ENCODE data around the gene ACSL5.
"Not testable (repeated sequence)": the region's sequence is repeated elsewhere in the genome, so short reads cannot be mapped to it uniquely, and the experiment has no call there.

ACSL5 gene

GRCh38 chr10:112385201-112385600, 11.3 kb downstream of the ACSL5 start:
- TF ChIP-seq CTCF (conservative IDR thresholded peaks at IDR 0.05; ENCODE audit: low read depth, low read length), result no peak
- DNase-seq (ENCODE audit: low read depth), result no peak
- H3K4me3 ChIP-seq (ENCODE audit: low read length), result no peak overlapping the region

- DNase-seq (ENCODE audit: low read depth), result not testable (repeated sequence)
These were observed 14.1 kb downstream of the ACSL5 start for GRCh38 chr10:112388056-112388455.

GRCh38 chr10:112388548-112388947, 14.6 kb downstream of the ACSL5 start:
- TF ChIP-seq CTCF (conservative IDR thresholded peaks at IDR 0.05; ENCODE audit: low read depth, low read length), result no peak
- H3K4me3 ChIP-seq (ENCODE audit: low read length), result no peak overlapping the region
- no peak for DNase-seq (ENCODE audit: low read depth)

More at GRCh38 chr10:112388056-112388455, 14.1 kb downstream of the ACSL5 start:
- not testable (repeated sequence) for H3K4me3 ChIP-seq (ENCODE audit: low read length)

- no peak overlapping the region for H3K4me3 ChIP-seq (ENCODE audit: low read length)
- no peak for TF ChIP-seq CTCF (conservative IDR thresholded peaks at IDR 0.05; ENCODE audit: low read depth, low read length)
- peak; percentile 46 for DNase-seq (ENCODE audit: low read depth)
These were observed 15.4 kb downstream of the ACSL5 start for GRCh38 chr10:112389271-112389822.

- H3K4me3 ChIP-seq (ENCODE audit: low read length), result no peak overlapping the region
- DNase-seq (ENCODE audit: low read depth), result no peak
- no peak for TF ChIP-seq CTCF (conservative IDR thresholded peaks at IDR 0.05; ENCODE audit: low read depth, low read length)
These were observed 16.3 kb downstream of the ACSL5 start for GRCh38 chr10:112390125-112390703.

- DNase-seq (ENCODE audit: low read depth), result no peak
- no peak overlapping the region for H3K4me3 ChIP-seq (ENCODE audit: low read length)
These were observed 19.4 kb downstream of the ACSL5 start for GRCh38 chr10:112393341-112393740.

GRCh38 chr10:112393827-112394226, 19.9 kb downstream of the ACSL5 start:
- TF ChIP-seq CTCF (conservative IDR thresholded peaks at IDR 0.05; ENCODE audit: low read depth, low read length), result no peak
- DNase-seq (ENCODE audit: low read depth), result no peak
- no peak overlapping the region for H3K4me3 ChIP-seq (ENCODE audit: low read length)

More at GRCh38 chr10:112393341-112393740, 19.4 kb downstream of the ACSL5 start:
- TF ChIP-seq CTCF (conservative IDR thresholded peaks at IDR 0.05; ENCODE audit: low read depth, low read length), result no peak
